IMR-90 (cell line): Measurements from ENCODE around the gene GTF2I. TPM values are rescaled to one million over a fixed set of nuclear protein-coding genes. Genes with fewer than 3 reads are reported as not detected.

Experiments used
- ATAC-seq: fragments of 200-7000 bp; cut with Tn5 transposase; 2 replicates; pipeline ENCODE4 v1.9.1; 2020; ENCODE audit warnings: low read depth, mild to moderate bottlenecking, moderate library complexity
- BruUV-seq: library from RNA; stranded (reverse); fragments of 400-500 nt; replicated peaks from 2 replicates; lab custom pipeline; 2021; lab: Mats Ljungman, UMichigan
- CTCF ChIA-PET: fragments of 300-600 bp; formaldehyde crosslinking; extraction: SDS; loops from one replicate; lab custom pipeline; 2021; ENCODE audit warnings: antibody characterized with exemption; lab: Yijun Ruan, JAX
- POLR2A ChIA-PET: fragments of 300-600 bp; sonication (Branson Sonifier 250); formaldehyde crosslinking; loops from one replicate; lab custom pipeline; 2022; ENCODE audit warnings: antibody characterized with exemption; ENCODE audit not compliant: unreplicated experiment; lab: Charles Lee
- DNase-seq: peaks from one replicate; pipeline ENCODE4 v3.0.0; 2013
- H2AFZ ChIP-seq: replicated peaks from 2 replicates; pipeline ENCODE3; 2013; ENCODE audit warnings: low read length, mild to moderate bottlenecking; ENCODE audit not compliant: poor library complexity
- H2AK5ac ChIP-seq: 2 replicates; pipeline ENCODE4 v1.6.1; 2013; ENCODE audit warnings: low read depth, low read length, inconsistent platforms
- H2AK9ac ChIP-seq: replicated peaks from 2 replicates; pipeline ENCODE3; 2013; ENCODE audit warnings: mild to moderate bottlenecking, low read depth, low read length, moderate library complexity; ENCODE audit not compliant: poor library complexity
- H2BK120ac ChIP-seq: 2 replicates; pipeline ENCODE4 v1.6.1; 2013; ENCODE audit warnings: low read depth, low read length, inconsistent platforms
- H2BK15ac ChIP-seq: 3 replicates; pipeline ENCODE4 v1.6.1; 2013; ENCODE audit warnings: low read depth, low read length, inconsistent platforms
- H2BK20ac ChIP-seq: 2 replicates; pipeline ENCODE4 v1.6.1; 2013; ENCODE audit warnings: low read depth, mild to moderate bottlenecking, inconsistent platforms, low read length, moderate library complexity
- H2BK5ac ChIP-seq: 2 replicates; pipeline ENCODE4 v1.6.1; 2013; ENCODE audit warnings: mild to moderate bottlenecking, low read depth, low read length, inconsistent platforms; ENCODE audit not compliant: poor library complexity, severe bottlenecking
- H3K14ac ChIP-seq: replicated peaks from 2 replicates; pipeline ENCODE4 v1.6.1; 2013; ENCODE audit warnings: low read depth, low read length, inconsistent platforms
- H3K18ac ChIP-seq: 2 replicates; pipeline ENCODE4 v1.6.1; 2013; ENCODE audit warnings: low read depth, low read length, control low read depth
- H3K23ac ChIP-seq: 2 replicates; pipeline ENCODE4 v1.6.1; 2013; ENCODE audit warnings: low read depth, low read length, inconsistent platforms
- H3K27ac ChIP-seq: 2 replicates; pipeline ENCODE4 v1.5.1; 2013; ENCODE audit warnings: mild to moderate bottlenecking, control low read depth, low read length; ENCODE audit not compliant: insufficient read depth
- H3K27me3 ChIP-seq: 2 replicates; pipeline ENCODE4 v1.6.1; 2013; ENCODE audit warnings: low read length; ENCODE audit not compliant: control insufficient read depth, insufficient read depth
- H3K36me3 ChIP-seq: 2 replicates; pipeline ENCODE4 v1.6.1; 2013; ENCODE audit warnings: low read length, mixed read lengths; ENCODE audit not compliant: control insufficient read depth, insufficient read depth
- H3K4ac ChIP-seq: 2 replicates; pipeline ENCODE4 v1.6.1; 2013; ENCODE audit warnings: low read depth, low read length, inconsistent platforms
- H3K4me1 ChIP-seq: 2 replicates; pipeline ENCODE4 v1.6.1; 2013; ENCODE audit warnings: low read length, mixed read lengths; ENCODE audit not compliant: control insufficient read depth, insufficient read depth
- H3K4me2 ChIP-seq: 2 replicates; pipeline ENCODE4 v1.6.1; 2013; ENCODE audit warnings: low read depth, mild to moderate bottlenecking, control low read depth, low read length, moderate library complexity
- H3K4me3 ChIP-seq: 2 replicates; pipeline ENCODE4 v1.5.1; 2013; ENCODE audit warnings: low read depth, mild to moderate bottlenecking, control low read depth, low read length, moderate library complexity; ENCODE audit not compliant: insufficient read depth
- H3K56ac ChIP-seq: 2 replicates; pipeline ENCODE4 v1.6.1; 2013; ENCODE audit warnings: low read length, inconsistent platforms; ENCODE audit not compliant: insufficient read depth; ENCODE audit errors: extremely low read depth
- H3K79me1 ChIP-seq, 2 experiments: 2 replicates each; pipeline ENCODE4 v1.6.1; 2013; ENCODE audit warnings: low read length in 2 of 2, inconsistent platforms in 1 of 2, low read depth in 1 of 2
- H3K9ac ChIP-seq: 2 replicates; pipeline ENCODE4 v1.6.1; 2013; ENCODE audit warnings: low read depth, low read length, control low read depth
- H3K9me1 ChIP-seq: 2 replicates; pipeline ENCODE4 v1.6.1; 2013; ENCODE audit warnings: low read length, inconsistent platforms; ENCODE audit not compliant: insufficient read depth
- H3K9me3 ChIP-seq: 2 replicates; pipeline ENCODE4 v1.6.1; 2013; ENCODE audit warnings: low read length; ENCODE audit not compliant: control insufficient read depth, insufficient read depth
- H4K20me1 ChIP-seq: 2 replicates; pipeline ENCODE4 v1.6.1; 2013; ENCODE audit warnings: low read length, inconsistent platforms; ENCODE audit not compliant: insufficient read depth
- H4K5ac ChIP-seq: 2 replicates; pipeline ENCODE4 v1.6.1; 2013; ENCODE audit warnings: mild to moderate bottlenecking, low read depth, low read length, control low read depth
- H4K8ac ChIP-seq, 2 experiments: 2 replicates each; pipeline ENCODE4 v1.6.1; 2013; ENCODE audit warnings: low read depth in 2 of 2, low read length in 2 of 2, control low read depth in 1 of 2, inconsistent platforms in 1 of 2
- H4K91ac ChIP-seq: 2 replicates; pipeline ENCODE4 v1.6.1; 2013; ENCODE audit warnings: low read depth, low read length, inconsistent platforms; ENCODE audit not compliant: insufficient read depth
- CHD1 ChIP-seq: IDR thresholded peaks from 2 replicates; pipeline ENCODE4 v1.6.1; 2012; ENCODE audit warnings: low read depth, low read length, improper control_type of control experiment
- MAFK ChIP-seq: IDR thresholded peaks from 2 replicates; pipeline ENCODE4 v1.6.1; 2012; ENCODE audit warnings: low read depth, low read length, improper control_type of control experiment
- MAZ ChIP-seq: IDR thresholded peaks from 2 replicates; pipeline ENCODE4 v1.6.1; 2012; ENCODE audit warnings: low read depth, mild to moderate bottlenecking, low read length, improper control_type of control experiment, moderate library complexity, borderline replicate concordance
- POLR2A ChIP-seq: IDR thresholded peaks from 2 replicates; pipeline ENCODE4 v1.6.1; 2012; ENCODE audit warnings: mild to moderate bottlenecking, low read depth, low read length
- RAD21 ChIP-seq: IDR thresholded peaks from 2 replicates; pipeline ENCODE4 v1.6.1; 2012; ENCODE audit warnings: low read length, improper control_type of control experiment
- USF2 ChIP-seq: fragments of 150-350 bp; IDR thresholded peaks from 2 replicates; pipeline ENCODE4 v1.6.1; 2017; ENCODE audit warnings: mild to moderate bottlenecking, antibody characterized with exemption, low read length, low read depth
- whole genome bisulfite sequencing, 2 experiments: methylation state at CpG; one replicate each; pipeline versions ENCODE4 v1.1.5 to v1.1.7; 2013; ENCODE audit warnings: missing lambda C conversion rate in 2 of 2; ENCODE audit not compliant: insufficient read length in 1 of 2; ENCODE audit errors: extremely low coverage in 2 of 2; 5-methylcytosine and 5-hydroxymethylcytosine counted together
- dilution Hi-C: fragments of 300-500 bp; cut with HindIII; formaldehyde crosslinking; loops from one replicate; pipeline ENCODE4 v1.14.3; 2018; ENCODE audit warnings: low sequenced_read_pairs; ENCODE audit not compliant: unreplicated experiment
- in situ Hi-C: fragments of 300-500 bp; cut with MboI; formaldehyde crosslinking; loops from 3 replicates; pipeline ENCODE4 v1.14.3; 2019; ENCODE audit warnings: low sequenced_read_pairs, inconsistent platforms, mixed read lengths
- intact Hi-C: fragments of 100-400 bp; cut with micrococcal nuclease; formaldehyde crosslinking; loops from 2 replicates; pipeline ENCODE4 v1.10.0; 2022
- polyA plus RNA-seq, 3 experiments: library from polyadenylated mRNA; depleted of rRNA; stranded (reverse); fragments of >200 nt; gene quantifications; 2 replicates each; pipeline ENCODE4 v1.2.3, GENCODE V29; 2012; ENCODE audit warnings: low replicate concordance in 1 of 3
- total RNA-seq: library from RNA; depleted of rRNA; stranded (reverse); fragments of >200 nt; gene quantifications from 2 replicates; pipeline ENCODE4 v1.2.3, GENCODE V29; 2012
- TF ChIP-seq, protein P1 (sequence below): conservative IDR thresholded peaks from 2 replicates; pipeline ENCODE4 v1.5.1; 2012; ENCODE audit warnings: mild to moderate bottlenecking, low read depth, low read length, improper control_type of control experiment

GTF2I gene
- total and polyA plus RNA-seq, 2 of the 4 experiments (the other 2 are of a cell fraction), result 46.4 to 88.8 TPM

- no peak overlapping the region for H2AFZ ChIP-seq
- H3K9me3 ChIP-seq, result no peaks in the 10 kb centered on the region
- no peak overlapping the region for H3K14ac ChIP-seq
- H2AK9ac ChIP-seq, result no peak overlapping the region
- intact Hi-C loops (loop anchor here (5.0 kb wide), 1 partner anchor 36 kb away; no protein-coding TSS in a partner anchor), in situ Hi-C loops (no loop called here), dilution Hi-C loops (no loop called here)
- H4K8ac ChIP-seq, result no peak overlapping the region
- no peak overlapping the region for H3K27ac ChIP-seq
- no peak for TF ChIP-seq USF2
- no peak for TF ChIP-seq RAD21
- no peak for TF ChIP-seq MAZ
- TF ChIP-seq POLR2A, result no peak
- no peak for TF ChIP-seq CHD1
- no peak for TF ChIP-seq MAFK
- TF ChIP-seq, protein P1, sequence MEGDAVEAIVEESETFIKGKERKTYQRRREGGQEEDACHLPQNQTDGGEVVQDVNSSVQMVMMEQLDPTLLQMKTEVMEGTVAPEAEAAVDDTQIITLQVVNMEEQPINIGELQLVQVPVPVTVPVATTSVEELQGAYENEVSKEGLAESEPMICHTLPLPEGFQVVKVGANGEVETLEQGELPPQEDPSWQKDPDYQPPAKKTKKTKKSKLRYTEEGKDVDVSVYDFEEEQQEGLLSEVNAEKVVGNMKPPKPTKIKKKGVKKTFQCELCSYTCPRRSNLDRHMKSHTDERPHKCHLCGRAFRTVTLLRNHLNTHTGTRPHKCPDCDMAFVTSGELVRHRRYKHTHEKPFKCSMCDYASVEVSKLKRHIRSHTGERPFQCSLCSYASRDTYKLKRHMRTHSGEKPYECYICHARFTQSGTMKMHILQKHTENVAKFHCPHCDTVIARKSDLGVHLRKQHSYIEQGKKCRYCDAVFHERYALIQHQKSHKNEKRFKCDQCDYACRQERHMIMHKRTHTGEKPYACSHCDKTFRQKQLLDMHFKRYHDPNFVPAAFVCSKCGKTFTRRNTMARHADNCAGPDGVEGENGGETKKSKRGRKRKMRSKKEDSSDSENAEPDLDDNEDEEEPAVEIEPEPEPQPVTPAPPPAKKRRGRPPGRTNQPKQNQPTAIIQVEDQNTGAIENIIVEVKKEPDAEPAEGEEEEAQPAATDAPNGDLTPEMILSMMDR, result no peak
- 97% methylated on average over 9 of the region's 11 CpGs; no CpG with 5 or more reads in 1 of the 2 experiments for WGBS, 2 experiments
- H4K20me1 ChIP-seq, result peaks cover 3% of the 10 kb centered on the region
- peaks cover 11% of the 10 kb centered on the region for H3K4me1 ChIP-seq
- H3K4me2 ChIP-seq, result no peak overlapping the region
- POLR2A ChIA-PET, result no interaction called here
- H2BK15ac ChIP-seq, result no peak overlapping the region
- H2AK5ac ChIP-seq, result 0 out of 2 replicates have a peak overlapping the region, but pooled peaks have one; percentile 5
- H3K23ac ChIP-seq, result no peak overlapping the region
- H3K36me3 ChIP-seq, result no peaks in the 10 kb centered on the region
- no peak overlapping the region for H3K4ac ChIP-seq
- H3K79me1 ChIP-seq, result peaks cover 3 to 8% of the 10 kb centered on the region in 2 experiments; a peak in 1 of 4 replicates
- BruUV-seq, result no TSS peak
- H4K91ac ChIP-seq, result no peak overlapping the region
- H3K9ac ChIP-seq, result no peak overlapping the region
- no peak overlapping the region for H2BK20ac ChIP-seq
- no peak for DNase-seq
- ATAC-seq, result no peak
- CTCF ChIA-PET, result no interaction called here
- H3K18ac ChIP-seq, result no peak overlapping the region
- H2BK5ac ChIP-seq, result no peak overlapping the region
- H3K56ac ChIP-seq, result no peak overlapping the region
- no peak overlapping the region for H4K5ac ChIP-seq
- no peaks in the 10 kb centered on the region for H3K9me1 ChIP-seq
- no peak overlapping the region for H2BK120ac ChIP-seq
- H3K27me3 ChIP-seq, result no peaks in the 10 kb centered on the region
- H3K4me3 ChIP-seq, result no peak overlapping the region
Measured at GRCh38 chr7:74653686-74654181, 3.8 kb upstream of the GTF2I start.
